ENCODE results near the gene TSR1. TPM values are rescaled to one million over a fixed set of nuclear protein-coding genes. Genes with fewer than 3 reads are reported as not detected.
"Not testable (repeated sequence)": the region's sequence is repeated elsewhere in the genome, so short reads cannot be mapped to it uniquely, and the experiment has no call there.

TSR1 gene
- total RNA-seq, 1 donor from 2014 or later: 17.7 TPM

GRCh38 chr17:2317796-2318195 is 18.5 kb downstream of the TSR1 start:
- DNase-seq (no peak), ATAC-seq (no peak)
- intact Hi-C loops (cut with DNase I): no loop called here
- TF ChIP-seq, protein P1, sequence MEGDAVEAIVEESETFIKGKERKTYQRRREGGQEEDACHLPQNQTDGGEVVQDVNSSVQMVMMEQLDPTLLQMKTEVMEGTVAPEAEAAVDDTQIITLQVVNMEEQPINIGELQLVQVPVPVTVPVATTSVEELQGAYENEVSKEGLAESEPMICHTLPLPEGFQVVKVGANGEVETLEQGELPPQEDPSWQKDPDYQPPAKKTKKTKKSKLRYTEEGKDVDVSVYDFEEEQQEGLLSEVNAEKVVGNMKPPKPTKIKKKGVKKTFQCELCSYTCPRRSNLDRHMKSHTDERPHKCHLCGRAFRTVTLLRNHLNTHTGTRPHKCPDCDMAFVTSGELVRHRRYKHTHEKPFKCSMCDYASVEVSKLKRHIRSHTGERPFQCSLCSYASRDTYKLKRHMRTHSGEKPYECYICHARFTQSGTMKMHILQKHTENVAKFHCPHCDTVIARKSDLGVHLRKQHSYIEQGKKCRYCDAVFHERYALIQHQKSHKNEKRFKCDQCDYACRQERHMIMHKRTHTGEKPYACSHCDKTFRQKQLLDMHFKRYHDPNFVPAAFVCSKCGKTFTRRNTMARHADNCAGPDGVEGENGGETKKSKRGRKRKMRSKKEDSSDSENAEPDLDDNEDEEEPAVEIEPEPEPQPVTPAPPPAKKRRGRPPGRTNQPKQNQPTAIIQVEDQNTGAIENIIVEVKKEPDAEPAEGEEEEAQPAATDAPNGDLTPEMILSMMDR (IDR thresholded peaks at IDR 0.05): no peak
- no peak overlapping the region for H3K4me3 ChIP-seq
- no peaks in the 10 kb centered on the region for H3K9me3 ChIP-seq
- H3K27ac ChIP-seq: no peak overlapping the region
- H3K4me1 ChIP-seq: no peaks in the 10 kb centered on the region
- peaks cover 14% of the 10 kb centered on the region for H3K36me3 ChIP-seq
- H3K27me3 ChIP-seq: no peaks in the 10 kb centered on the region

GRCh38 chr17:2316916-2317205 is 19.4 kb downstream of the TSR1 start:
- ATAC-seq; H3K4me1 ChIP-seq; DNase-seq; H3K27me3 ChIP-seq; H3K27ac ChIP-seq; intact Hi-C loops (cut with DNase I); H3K9me3 ChIP-seq; H3K4me3 ChIP-seq: not testable (repeated sequence)
- H3K36me3 ChIP-seq: peaks cover 12% of the 10 kb centered on the region

GRCh38 chr17:2312736-2313135 is 23.5 kb downstream of the TSR1 start:
- no peak for ATAC-seq

DNA sequence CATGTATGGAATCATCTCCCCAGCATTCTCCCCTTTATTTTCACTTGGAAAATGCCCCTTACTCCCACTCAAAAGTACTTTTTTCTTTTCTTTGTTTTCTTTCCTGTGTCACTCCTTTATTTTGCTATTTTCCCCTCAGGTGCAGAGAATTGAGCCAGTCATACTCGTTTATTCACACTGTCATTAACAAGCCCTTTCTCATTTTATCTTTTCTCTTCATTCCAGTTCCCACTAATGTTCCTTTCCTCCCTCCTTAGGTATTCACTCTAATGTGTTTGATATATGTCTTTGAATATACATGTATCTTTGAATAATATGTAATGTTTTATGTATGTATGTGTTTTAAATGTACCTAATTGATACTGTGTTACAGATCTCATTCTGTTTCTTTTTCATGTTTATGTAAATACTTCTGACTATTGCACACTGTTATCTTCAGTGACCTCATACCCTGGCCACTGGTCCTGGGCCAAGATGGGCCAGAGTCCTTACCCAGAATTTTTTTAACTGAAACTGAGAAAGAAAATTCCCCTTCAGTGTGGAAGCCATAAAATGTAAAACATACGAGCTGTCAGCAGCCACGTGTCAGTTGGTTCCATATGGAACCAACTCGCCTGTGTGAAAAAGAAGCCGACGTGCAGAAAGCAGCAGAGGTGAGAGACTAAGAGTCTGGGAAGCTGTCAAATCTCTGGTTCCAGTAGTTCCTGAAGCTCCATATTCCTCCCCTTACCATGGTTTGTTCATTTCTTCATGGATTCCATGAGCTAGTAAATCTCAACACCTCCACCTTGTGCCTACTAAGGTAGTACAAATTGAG is 26.7 kb downstream of the TSR1 start:
- TF ChIP-seq, protein P1 (IDR thresholded peaks at IDR 0.05): no peak
- Histone ChIP-seq H3K27me3 (no peaks in the 10 kb centered on the region), H3K9me3 (no peaks in the 10 kb centered on the region), H3K4me1 (peaks cover 2% of the 10 kb centered on the region), H3K36me3 (no peaks in the 10 kb centered on the region), H3K4me3 (no peak overlapping the region), H3K27ac (no peak overlapping the region)
- intact Hi-C loops (cut with DNase I): no loop called here
- no peak for ATAC-seq
- DNase-seq: no peak

More at GRCh38 chr17:2312736-2313135, 23.5 kb downstream of the TSR1 start:
- no peaks in the 10 kb centered on the region for H3K27me3 ChIP-seq
- no peaks in the 10 kb centered on the region for H3K36me3 ChIP-seq
- DNase-seq: no peak
- no peaks in the 10 kb centered on the region for H3K9me3 ChIP-seq
- H3K4me3 ChIP-seq: no peak overlapping the region
- intact Hi-C loops (cut with DNase I): no loop called here
- TF ChIP-seq, protein P1 (IDR thresholded peaks at IDR 0.05): no peak
- no peak overlapping the region for H3K27ac ChIP-seq
- no peaks in the 10 kb centered on the region for H3K4me1 ChIP-seq

- no peaks in the 10 kb centered on the region for H3K9me3 ChIP-seq
- DNase-seq: no peak
- peaks cover 20% of the 10 kb centered on the region for H3K4me1 ChIP-seq
- H3K4me3 ChIP-seq: no peak overlapping the region
- ATAC-seq: no peak
- TF ChIP-seq, protein P1 (IDR thresholded peaks at IDR 0.05): no peak
- no peaks in the 10 kb centered on the region for H3K27me3 ChIP-seq
- H3K36me3 ChIP-seq: no peaks in the 10 kb centered on the region
- no peak overlapping the region for H3K27ac ChIP-seq
- intact Hi-C loops (cut with DNase I): no loop called here
These were observed 31.3 kb downstream of the TSR1 start for GRCh38 chr17:2304931-2305330.

DNA sequence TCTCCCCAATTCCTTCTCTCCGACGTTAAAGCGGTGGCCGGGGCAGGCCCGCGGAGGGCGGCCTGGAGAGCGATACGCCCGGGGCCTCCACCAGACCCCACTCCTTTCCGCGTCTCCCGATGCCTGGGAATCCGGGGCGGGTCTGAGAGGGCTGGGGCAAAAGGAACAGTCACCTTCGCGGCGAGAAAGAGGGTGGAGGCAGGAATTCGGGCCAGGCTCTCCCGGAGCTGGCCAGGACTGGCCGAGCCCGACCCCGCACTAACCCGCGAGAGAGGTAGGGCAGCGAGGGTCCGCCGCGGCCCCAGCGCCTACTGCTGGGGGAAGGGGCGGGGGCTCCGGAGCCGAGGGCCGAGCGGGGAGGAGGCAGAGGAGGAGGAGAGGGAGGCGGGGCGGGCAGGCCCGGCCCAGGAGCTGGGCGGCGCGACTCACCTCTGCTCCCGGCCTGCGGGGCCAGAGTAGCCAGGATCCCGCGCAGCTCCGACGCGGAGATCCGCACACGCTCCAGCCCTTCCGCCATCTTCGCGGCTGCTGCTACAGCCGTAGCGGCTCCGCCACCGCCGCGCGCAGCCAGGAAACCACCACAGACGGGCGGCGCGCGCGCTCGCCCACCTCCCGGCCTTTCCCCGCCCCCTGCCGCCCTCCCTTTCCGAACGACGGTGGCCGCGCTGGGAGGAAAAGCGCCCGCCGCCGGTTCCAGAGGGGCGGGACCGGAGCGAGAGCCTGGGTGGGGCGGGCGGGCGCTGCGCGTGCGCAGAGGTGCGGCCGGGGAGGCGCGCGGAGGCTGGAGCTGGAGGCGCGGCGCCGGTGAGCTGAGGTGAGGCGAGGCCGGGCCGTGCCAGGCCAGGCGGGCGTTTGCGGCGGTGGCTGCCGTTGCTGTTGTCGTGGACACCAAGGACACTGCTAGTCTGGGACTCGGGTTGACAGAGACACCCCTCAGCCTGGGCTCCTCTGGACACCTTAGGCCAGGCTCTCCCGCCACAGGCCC is 32.8 kb downstream of the TSR1 start, which contains the start of the genes SMG6 and SRR:
TSS of gene SMG6 (minus strand) at position 582 of the 985 bp plus-strand sequence. CDS start at position 517, 65 bp downstream.
TSS of gene SRR (plus strand) at position 747 of the 985 bp plus-strand sequence. CDS start 11,611 bp downstream, outside the sequence.
- DNase-seq (peak; percentile 97), ATAC-seq (peak; percentile 97)
- intact Hi-C loops (cut with DNase I): no loop called here
- Histone ChIP-seq H3K9me3 (no peaks in the 10 kb centered on the region), H3K36me3 (peaks cover 11% of the 10 kb centered on the region), H3K4me3 (peak within 1 kb of the TSS; percentile 84), H3K27ac (peak within 1 kb of the TSS; percentile 86), H3K27me3 (no peaks in the 10 kb centered on the region), H3K4me1 (peaks cover 20% of the 10 kb centered on the region)
- TF ChIP-seq, protein P1 (IDR thresholded peaks at IDR 0.05): no peak
